Heart left ventricle (tissue), 16 donors: Measurements from ENCODE around the gene ZNF362. TPM values are rescaled to one million over a fixed set of nuclear protein-coding genes. Genes with fewer than 3 reads are reported as not detected.

Experiments used
- ATAC-seq, 4 donors: fragments of 200-7000 bp; cut with Tn5 transposase; one replicate each; pipeline ENCODE4 v1.9.1; 2020 to 2022; ENCODE audit warnings: moderate library complexity in 4 of 4, mild to moderate bottlenecking in 3 of 4, moderate number of reproducible peaks in 1 of 4
- DNase-seq, 5 donors: peaks; one replicate each; pipeline ENCODE4 v3.0.0-alpha.2; 2020
- H3K27ac ChIP-seq, 12 donors: fragments of 200-600 bp; sonication (generic) in 4 of 12; one replicate each; pipeline versions ENCODE4 v1.5.0 to v1.8.0; 2016 to 2022; ENCODE audit warnings: mild to moderate bottlenecking in 2 of 12
- H3K27me3 ChIP-seq, 9 donors: fragments of 200-600 bp; sonication (generic) in 2 of 9; one replicate each; pipeline versions ENCODE4 v1.5.1 to v1.8.0; 2016 to 2022; ENCODE audit warnings: mild to moderate bottlenecking in 3 of 9
- H3K36me3 ChIP-seq, 9 donors: fragments of 200-600 bp; sonication (generic) in 2 of 9; one replicate each; pipeline versions ENCODE4 v1.5.0 to v1.8.0; 2018 to 2022; ENCODE audit warnings: mild to moderate bottlenecking in 2 of 9
- H3K4me1 ChIP-seq, 12 donors: fragments of 200-600 bp; sonication (generic) in 4 of 12; one replicate each; pipeline versions ENCODE4 v1.5.0 to v1.8.0; 2016 to 2022; ENCODE audit warnings: mild to moderate bottlenecking in 3 of 12
- H3K4me3 ChIP-seq, 12 donors: fragments of 200-600 bp; sonication (generic) in 4 of 12; one replicate each; pipeline versions ENCODE4 v1.5.0 to v1.8.0; 2017 to 2022; ENCODE audit warnings: mild to moderate bottlenecking in 9 of 12, moderate library complexity in 4 of 12
- H3K9me3 ChIP-seq, 12 donors: fragments of 200-600 bp; sonication (generic) in 4 of 12; one replicate each; pipeline versions ENCODE4 v1.5.0 to v1.8.0; 2016 to 2022; ENCODE audit warnings: mild to moderate bottlenecking in 1 of 12
- CTCF ChIP-seq, 12 donors: fragments of 200-600 bp; sonication (generic) in 4 of 12; IDR thresholded peaks; one replicate each; pipeline versions ENCODE4 v1.5.0 to v1.8.0; 2018 to 2022; ENCODE audit warnings: antibody characterized with exemption in 12 of 12, mild to moderate bottlenecking in 5 of 12
- POLR2A ChIP-seq, 2 donors: fragments of 450-650 bp; IDR thresholded peaks; one replicate each; pipeline ENCODE4 v1.6.1; 2017; ENCODE audit warnings: antibody characterized with exemption in 2 of 2, mild to moderate bottlenecking in 2 of 2, moderate library complexity in 2 of 2
- WGBS, 4 donors: extraction: QIAGEN DNeasy Blood & Tissue Kit in 2 of 4; methylation state at CpG; one replicate each; pipeline versions ENCODE4 v1.1.5 to v1.1.7; 2013 to 2018; 5-methylcytosine and 5-hydroxymethylcytosine counted together
- intact Hi-C, 10 donors: fragments of 100-400 bp; cut with DNase I; formaldehyde crosslinking; loops; one replicate each; pipeline versions ENCODE4 v1.11.1 to v1.14.2; 2022
- polyA plus RNA-seq, 2 donors: library from polyadenylated mRNA; stranded (reverse); fragments of 200-250 nt; gene quantifications; one replicate each; pipeline ENCODE4 v1.2.3, GENCODE V29; 2013
- total RNA-seq, 9 donors: library from RNA; depleted of rRNA in 2 of 9; stranded (reverse); fragments of >200 nt in 2 of 9; fragmentation: NEBNext Ultra II Directional in 3 of 9; extraction: Animal tissue kit (Norgen Biotek cat#: 25700) in 3 of 9; gene quantifications; one replicate each; pipeline versions ENCODE4 v1.1.0 to v1.2.4, GENCODE V29; 2016 to 2023
- donor health status: ischemic (EF 13 %, LVEDD 7.1; RV severe dilation, severe dysfunction).
- donor health status: healthy with polysubstance abuse.
- donor health status: DM: no; HTN: yes; CAD: no.
- donor health status: DM: no; HTN: no; CAD: no.
- donor health status: ischemic (EF 25% LVEDD 6.9; RV normal size, moderate dysfunction).
- donor health status: ischemic (EF 25% LVEDD 5.7; RV mildly dilated, moderate dysfunction).
- donor health status: healthy.
- donor health status: DM: yes; HTN: yes; CAD: no.
- donor health status: ischemic (EF 35%, LVEDD 5.7; RV mildly dilated, moderate dysfunction).
- donor health status: nonischemic (EF 11% LVEDD 7.7; RV severe dilation, severe dysfunction).
- donor health status: DM: yes; HTN: yes; CAD: no.
- donor health status: PGD.
- donor health status: ischemic (EF 29% LVEDD 5.4; RV normal size, mild dysfunction).
- donor health status: nonischemic (EF 23%, LVEDD 6.1; RV moderate dilation, normal function).

ZNF362 gene
- total and polyA plus RNA-seq, 11 donors = 11.1 to 39.7 (median 32.5) TPM

GRCh38 chr1:33330361-33330890 lies 74.1 kb downstream of the ZNF362 start:
- Histone ChIP-seq H3K36me3 (peaks cover 0 to 97% (median 81%) of the 10 kb centered on the region in 9 donors), H3K27me3 (no peaks in the 10 kb centered on the region), H3K4me3 (no peak overlapping the region), H3K9me3 (no peaks in the 10 kb centered on the region), H3K4me1 (peaks cover 23 to 92% (median 69%) of the 10 kb centered on the region in 12 donors), H3K27ac (peak overlapping the region in 5 of 12 donors; percentile 10 to 98 (median 20))
- intact Hi-C loops = loop anchor here in 2 of 10 donors (5.0 kb wide), 1 partner anchor 37 kb away; no protein-coding TSS in a partner anchor
- TF ChIP-seq CTCF (IDR thresholded peaks at IDR 0.05) (no peak), POLR2A (IDR thresholded peaks at IDR 0.05) (no peak)
- DNase-seq = no peak
- ATAC-seq = no peak
- 69 to 83% (median 76%) methylated on average over 3 of the region's 3 CpGs for WGBS, 4 donors

- Histone ChIP-seq H3K36me3 (peaks cover 0 to 93% (median 77%) of the 10 kb centered on the region in 9 donors), H3K27ac (peak overlapping the region in 5 of 12 donors; percentile 8 to 98 (median 20)), H3K4me1 (peaks cover 26 to 92% (median 72%) of the 10 kb centered on the region in 12 donors), H3K4me3 (no peak overlapping the region), H3K27me3 (no peaks in the 10 kb centered on the region), H3K9me3 (no peaks in the 10 kb centered on the region)
- 90 to 96% (median 92%) methylated on average over 6 to 7 of the region's 7 CpGs for WGBS, 4 donors
- intact Hi-C loops = loop anchor here in 2 of 10 donors (5.0 kb wide), 1 partner anchor 36 kb away; no protein-coding TSS in a partner anchor
- DNase-seq (no peak), ATAC-seq (no peak)
- no peak for TF ChIP-seq POLR2A (IDR thresholded peaks at IDR 0.05)
- no peak for TF ChIP-seq CTCF (IDR thresholded peaks at IDR 0.05)
Observed at GRCh38 chr1:33330906-33331305, 74.6 kb downstream of the ZNF362 start.

DNA sequence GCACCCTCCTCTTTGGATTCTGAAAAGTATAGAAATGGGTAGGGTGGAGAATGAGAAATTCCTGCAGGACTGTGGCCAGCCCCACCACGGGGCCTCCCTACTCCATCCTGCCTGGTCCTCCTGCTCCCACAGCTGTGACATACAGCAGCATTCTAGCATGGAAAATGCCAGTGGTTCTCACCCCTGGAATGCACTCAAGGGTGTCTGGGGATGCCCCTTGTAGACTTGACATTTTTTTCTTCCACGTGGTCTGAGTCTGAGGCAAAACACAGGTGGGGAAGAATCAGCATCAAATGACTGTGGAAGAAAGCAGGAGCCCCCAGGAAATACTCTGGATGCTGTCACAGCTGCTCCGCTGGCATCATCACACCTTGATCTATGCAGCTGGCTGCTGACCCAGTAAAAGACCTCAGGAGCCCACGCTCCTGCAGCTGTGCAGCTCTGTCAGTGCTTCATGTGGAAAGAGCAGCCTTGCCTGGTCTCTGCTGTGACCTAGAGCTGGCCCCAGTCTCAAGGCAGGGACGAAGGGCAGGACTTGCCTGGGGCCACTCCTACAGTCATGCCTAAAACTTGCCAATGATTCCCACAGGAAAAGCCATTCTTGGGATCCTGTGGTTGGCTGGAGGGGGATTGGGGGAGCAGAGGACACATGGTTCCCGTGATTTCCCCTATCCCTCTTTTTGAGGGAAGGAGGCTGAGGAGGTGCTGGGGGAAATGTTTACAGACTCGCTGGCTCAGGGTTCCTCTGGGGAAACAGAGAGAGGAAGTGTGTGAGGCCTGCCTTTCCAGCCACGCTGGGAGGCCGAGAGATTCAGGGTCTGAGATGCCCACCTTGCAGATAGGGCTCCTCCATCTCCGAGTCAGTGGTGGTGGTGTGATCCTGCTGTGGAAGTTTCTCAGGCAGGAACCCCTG lies 75.4 kb downstream of the ZNF362 start:
- peaks cover 26 to 95% (median 79%) of the 10 kb centered on the region in 12 donors for H3K4me1 ChIP-seq
- H3K4me3 ChIP-seq = no peak overlapping the region
- ATAC-seq (no peak), DNase-seq (no peak)
- intact Hi-C loops = loop anchor here in 2 of 10 donors (5.0 kb wide), 1 partner anchor 36 kb away; no protein-coding TSS in a partner anchor
- peak overlapping the region in 11 of 12 donors; percentile 39 to 98 (median 78) for H3K27ac ChIP-seq
- no peaks in the 10 kb centered on the region for H3K27me3 ChIP-seq
- WGBS, 4 donors = 35 to 52% (median 46%) methylated on average over 9 to 10 of the region's 10 CpGs
- H3K36me3 ChIP-seq = peaks cover 0 to 85% (median 69%) of the 10 kb centered on the region in 9 donors
- TF ChIP-seq CTCF (IDR thresholded peaks at IDR 0.05) (no peak), POLR2A (IDR thresholded peaks at IDR 0.05) (no peak)
- H3K9me3 ChIP-seq = no peaks in the 10 kb centered on the region

- H3K4me1 ChIP-seq = peaks cover 26 to 96% (median 80%) of the 10 kb centered on the region in 12 donors
- WGBS, 4 donors = 59 to 64% (median 61%) methylated on average over 9 to 10 of the region's 10 CpGs
- no peaks in the 10 kb centered on the region for H3K9me3 ChIP-seq
- intact Hi-C loops = loop anchor here in 2 of 10 donors (5.0 kb wide), 1 partner anchor 35 kb away; no protein-coding TSS in a partner anchor
- H3K36me3 ChIP-seq = peaks cover 0 to 78% (median 62%) of the 10 kb centered on the region in 9 donors
- DNase-seq (no peak), ATAC-seq (no peak)
- H3K27ac ChIP-seq = peak overlapping the region in 11 of 12 donors; percentile 39 to 98 (median 78)
- no peak for TF ChIP-seq POLR2A (IDR thresholded peaks at IDR 0.05)
- H3K27me3 ChIP-seq = no peaks in the 10 kb centered on the region
- H3K4me3 ChIP-seq = no peak overlapping the region
Observed at GRCh38 chr1:33332357-33332789, 76.1 kb downstream of the ZNF362 start.
